ENCODE results near the gene SLC66A1.

DNA sequence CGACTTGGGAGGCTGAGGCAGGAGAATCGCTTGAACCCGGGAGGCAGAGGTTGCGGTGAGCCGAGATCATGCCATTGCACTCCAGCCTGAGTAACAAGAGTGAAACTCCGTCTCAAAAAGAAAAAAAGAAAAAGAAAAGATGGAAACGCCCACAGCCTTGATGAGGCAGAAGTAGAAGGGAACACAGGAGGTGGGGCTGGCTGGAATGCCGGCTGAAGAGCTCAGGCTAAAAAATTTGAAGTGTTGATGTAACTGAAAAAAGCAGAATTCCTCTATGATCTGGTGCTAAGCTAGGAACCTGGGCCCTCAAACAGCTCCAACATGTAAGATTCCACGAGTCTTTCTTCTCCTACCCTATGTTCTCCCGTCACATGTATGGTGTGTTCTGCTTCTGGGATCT is 53.6 kb downstream of the SLC66A1 start:
- TF ChIP-seq, protein P1, sequence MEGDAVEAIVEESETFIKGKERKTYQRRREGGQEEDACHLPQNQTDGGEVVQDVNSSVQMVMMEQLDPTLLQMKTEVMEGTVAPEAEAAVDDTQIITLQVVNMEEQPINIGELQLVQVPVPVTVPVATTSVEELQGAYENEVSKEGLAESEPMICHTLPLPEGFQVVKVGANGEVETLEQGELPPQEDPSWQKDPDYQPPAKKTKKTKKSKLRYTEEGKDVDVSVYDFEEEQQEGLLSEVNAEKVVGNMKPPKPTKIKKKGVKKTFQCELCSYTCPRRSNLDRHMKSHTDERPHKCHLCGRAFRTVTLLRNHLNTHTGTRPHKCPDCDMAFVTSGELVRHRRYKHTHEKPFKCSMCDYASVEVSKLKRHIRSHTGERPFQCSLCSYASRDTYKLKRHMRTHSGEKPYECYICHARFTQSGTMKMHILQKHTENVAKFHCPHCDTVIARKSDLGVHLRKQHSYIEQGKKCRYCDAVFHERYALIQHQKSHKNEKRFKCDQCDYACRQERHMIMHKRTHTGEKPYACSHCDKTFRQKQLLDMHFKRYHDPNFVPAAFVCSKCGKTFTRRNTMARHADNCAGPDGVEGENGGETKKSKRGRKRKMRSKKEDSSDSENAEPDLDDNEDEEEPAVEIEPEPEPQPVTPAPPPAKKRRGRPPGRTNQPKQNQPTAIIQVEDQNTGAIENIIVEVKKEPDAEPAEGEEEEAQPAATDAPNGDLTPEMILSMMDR (conservative IDR thresholded peaks at IDR 0.05; ENCODE audit: low read length), result no peak
- TF ChIP-seq EZH2phosphoT487 (IDR thresholded peaks at IDR 0.05; ENCODE audit: borderline replicate concordance), result no peak

Measured in Loucy (cell line).